HepG2 (cell line): ENCODE measurements around the gene TASP1. TPM values are rescaled to one million over a fixed set of nuclear protein-coding genes. Genes with fewer than 3 reads are reported as not detected.

Experiments
- FOXO1 ChIP-seq: sonication (generic); formaldehyde crosslinking; IDR thresholded peaks from 2 replicates; pipeline ENCODE4 v1.4.0; 2020; ENCODE audit warnings: missing genetic modification reagents
- NR1H2 ChIP-seq: sonication (generic); formaldehyde crosslinking; IDR thresholded peaks from 2 replicates; pipeline ENCODE4 v1.8.1; 2022; ENCODE audit warnings: low read depth, missing genetic modification reagents, borderline replicate concordance
- RCOR2 ChIP-seq: IDR thresholded peaks from 2 replicates; pipeline ENCODE4 v1.6.1; 2016; ENCODE audit warnings: missing biosample characterization, missing genetic modification reagents
- SATB2 ChIP-seq: sonication (generic); formaldehyde crosslinking; IDR thresholded peaks from 2 replicates; pipeline ENCODE4 v1.5.0; 2020; ENCODE audit warnings: missing genetic modification reagents
- ZBTB40 ChIP-seq, 2 experiments: fragments of 450-650 bp in 1 of 2; sonication (generic) in 1 of 2; formaldehyde crosslinking in 1 of 2; IDR thresholded peaks; 2 replicates each; pipeline versions ENCODE4 v1.6.1 to v1.8.0; 2016 to 2022; ENCODE audit warnings: antibody characterized with exemption in 1 of 2, mild to moderate bottlenecking in 1 of 2, missing genetic modification reagents in 1 of 2
- ZHX2 ChIP-seq, 2 experiments: sonication (generic) in 1 of 2; formaldehyde crosslinking in 1 of 2; IDR thresholded peaks; 2 replicates each; pipeline versions ENCODE4 v1.6.1 to v1.9.0; 2014 to 2022; ENCODE audit warnings: antibody characterized with exemption in 1 of 2, borderline replicate concordance in 1 of 2, inconsistent platforms in 1 of 2, low read depth in 1 of 2, missing genetic modification reagents in 1 of 2
- ZSCAN31 ChIP-seq: sonication (generic); formaldehyde crosslinking; IDR thresholded peaks from 2 replicates; pipeline ENCODE4 v1.5.0; 2020; ENCODE audit warnings: low read depth, mild to moderate bottlenecking, missing genetic modification reagents
- polyA plus RNA-seq, 8 experiments: library from polyadenylated mRNA; depleted of rRNA in 3 of 8; stranded (reverse) in 7 of 8; unstranded in 1 of 8; fragments of >200 nt; fragmentation: Illumina TruSeq in 4 of 8; extraction: Trizol in 4 of 8; gene quantifications; 2 replicates each; pipeline versions ENCODE4 v1.2.1 to v1.2.3, GENCODE V29; 2011 to 2016; ENCODE audit warnings: low read depth in 4 of 8, missing spikeins in 1 of 8, mixed read lengths in 1 of 8; ENCODE audit not compliant: insufficient read depth in 1 of 8
- total RNA-seq, 5 experiments: library from RNA; depleted of rRNA; stranded (reverse); fragments of >200 nt; fragmentation: Illumina TruSeq; extraction: Trizol; gene quantifications; 2 replicates each; pipeline ENCODE4 v1.2.3, GENCODE V29; 2016; ENCODE audit warnings: low read depth in 1 of 5

TASP1 gene
- total and polyA plus RNA-seq, 2 of the 13 experiments (the other 11 are each of a cell fraction or from before 2014, with no cell fraction given), result 10.0 to 25.2 TPM

- TF ChIP-seq ZBTB40 (IDR thresholded peaks at IDR 0.05), result no peak
- no peak for TF ChIP-seq ZBTB40 (CRISPR knock-in tag; IDR thresholded peaks at IDR 0.05)
- no peak for TF ChIP-seq ZHX2 (IDR thresholded peaks at IDR 0.05; ENCODE audit: low read depth)
- TF ChIP-seq ZHX2 (CRISPR knock-in tag; IDR thresholded peaks at IDR 0.05; ENCODE audit: borderline replicate concordance), result no peak
- TF ChIP-seq SATB2 (CRISPR knock-in tag), result no peak
- TF ChIP-seq NR1H2 (CRISPR knock-in tag), result no peak
- TF ChIP-seq FOXO1 (CRISPR knock-in tag), result peak; percentile 56; the same call in 1 of the 2 replicates
- TF ChIP-seq ZSCAN31 (CRISPR knock-in tag), result no peak
- TF ChIP-seq RCOR2 (CRISPR knock-in tag), result peak; percentile 44; the same call in 1 of the 2 replicates
Measured at GRCh38 chr20:13424174-13424833, 214.4 kb downstream of the TASP1 start (continued).
